GM10266 (cell line): Measurements from ENCODE around the gene MYO1D.
A peak's percentile ranks its signal among the peaks of the same experiment; 100 is the strongest.

Experiments
- DNase-seq: peaks from one replicate; pipeline ENCODE4 v3.0.0; 2012; ENCODE audit errors: extremely low spot score
- CTCF ChIP-seq: IDR thresholded peaks from 2 replicates; pipeline ENCODE4 v1.5.1; 2012; ENCODE audit warnings: mild to moderate bottlenecking, low read depth; ENCODE audit not compliant: control insufficient read depth, insufficient read depth; ENCODE audit errors: missing control alignments

Gene MYO1D

DNA sequence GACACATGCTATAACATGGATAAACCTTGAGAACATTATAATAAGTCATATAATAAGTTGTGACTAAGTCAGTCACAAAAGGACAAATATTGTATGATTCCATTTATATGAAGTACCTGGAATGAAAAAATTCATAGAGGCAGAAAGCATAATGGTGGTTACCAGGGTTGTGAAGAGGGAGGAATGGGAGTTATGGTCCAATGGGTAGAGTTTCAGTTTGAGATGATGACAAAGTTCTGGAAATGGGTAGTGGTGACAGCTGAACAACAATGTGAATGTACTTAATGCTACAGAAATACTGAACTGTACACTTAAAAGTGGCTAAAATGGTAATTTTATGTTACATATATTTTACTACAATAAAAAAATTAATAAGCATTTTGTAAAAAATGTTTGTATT lies 49.7 kb downstream of the MYO1D start:
- no peak for TF ChIP-seq CTCF
- no peak for DNase-seq

DNA sequence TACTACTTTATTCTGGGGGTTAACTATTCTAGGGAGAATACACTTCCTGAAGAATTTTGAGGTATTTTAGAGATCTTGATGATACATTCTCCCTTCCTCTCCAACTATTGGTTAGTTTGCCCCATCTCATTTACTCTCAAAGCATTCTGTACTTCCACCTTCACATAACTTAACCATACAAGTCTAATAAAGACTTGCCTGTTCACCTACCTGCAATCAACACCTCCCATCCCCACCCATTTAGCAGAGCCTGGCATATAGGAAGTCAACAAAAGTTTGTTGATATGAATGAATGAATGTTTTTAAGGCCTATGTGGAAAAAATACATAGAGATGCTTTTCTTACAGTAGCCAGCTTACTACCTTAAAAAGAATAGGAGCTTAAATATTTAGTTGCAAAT lies 50.8 kb downstream of the MYO1D start:
- TF ChIP-seq CTCF: no peak
- DNase-seq: no peak

GRCh38 chr17:32824334-32824733 lies 52.6 kb downstream of the MYO1D start:
- no peak for DNase-seq
- TF ChIP-seq CTCF: no peak

DNA sequence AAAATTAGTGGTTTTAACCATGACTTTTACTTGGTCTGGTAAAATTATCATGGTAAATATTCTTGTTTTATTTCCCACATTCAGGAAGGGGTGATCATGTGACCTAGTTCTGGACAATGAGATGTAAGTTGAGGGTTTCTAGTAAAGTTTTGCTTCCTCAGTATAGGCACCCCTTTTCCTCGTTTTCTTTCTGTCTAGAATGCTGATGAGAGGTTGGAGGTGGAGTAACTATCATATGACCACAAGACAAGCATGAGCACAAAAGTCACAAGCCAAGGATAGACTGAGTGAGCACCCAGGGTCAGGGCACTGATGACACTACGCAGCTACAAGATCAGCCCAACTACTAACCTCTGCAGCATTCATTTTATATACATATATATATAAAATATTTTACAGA lies 53.9 kb downstream of the MYO1D start:
- DNase-seq: peak; percentile 44

GRCh38 chr17:32821987-32822934 lies 54.7 kb downstream of the MYO1D start:
- DNase-seq: peak; percentile 46

More for the DNA sequence above, 53.9 kb downstream of the MYO1D start:
- no peak for TF ChIP-seq CTCF

- no peak for DNase-seq
- TF ChIP-seq CTCF: no peak
Observed at GRCh38 chr17:32820440-32820839, 56.5 kb downstream of the MYO1D start.

- no peak for DNase-seq
- no peak for TF ChIP-seq CTCF
Observed at GRCh38 chr17:32819787-32820186, 57.1 kb downstream of the MYO1D start.

GRCh38 chr17:32819035-32819434 lies 57.9 kb downstream of the MYO1D start:
- DNase-seq: no peak
- no peak for TF ChIP-seq CTCF
